Measurements from ENCODE around the gene PPFIA4.

DNA sequence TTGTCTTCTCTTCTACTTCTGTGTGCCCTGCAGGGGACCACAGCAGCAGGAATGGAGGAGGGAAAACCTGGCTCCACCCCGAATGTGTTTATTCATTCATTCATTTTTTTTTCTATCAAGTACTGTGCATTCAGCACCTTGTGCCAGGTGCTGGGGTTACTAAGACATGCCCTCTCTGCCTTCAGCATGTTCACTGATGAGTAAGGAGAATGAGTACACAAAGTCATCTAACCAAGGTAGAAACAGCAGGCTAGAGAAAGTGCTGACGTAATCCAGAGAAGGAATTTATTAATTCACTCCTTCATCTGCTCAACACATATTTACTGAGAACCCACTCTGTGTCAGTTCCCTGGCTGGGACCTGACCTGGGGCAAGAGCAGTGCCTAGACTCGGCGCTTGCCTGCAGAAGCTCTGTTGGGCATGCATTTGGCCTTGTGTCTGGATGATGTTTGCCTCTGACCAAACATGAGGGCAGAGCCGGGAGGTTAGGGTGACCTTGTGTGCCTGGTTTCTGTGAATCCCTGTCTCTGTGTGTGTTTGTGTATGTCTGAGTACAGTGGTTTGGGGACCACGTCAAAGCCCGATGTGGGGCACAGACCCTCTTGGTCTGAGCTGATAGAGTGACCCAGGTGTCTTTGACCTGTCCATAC is 62.8 kb downstream of the PPFIA4 start:
- TF ChIP-seq, protein P1, sequence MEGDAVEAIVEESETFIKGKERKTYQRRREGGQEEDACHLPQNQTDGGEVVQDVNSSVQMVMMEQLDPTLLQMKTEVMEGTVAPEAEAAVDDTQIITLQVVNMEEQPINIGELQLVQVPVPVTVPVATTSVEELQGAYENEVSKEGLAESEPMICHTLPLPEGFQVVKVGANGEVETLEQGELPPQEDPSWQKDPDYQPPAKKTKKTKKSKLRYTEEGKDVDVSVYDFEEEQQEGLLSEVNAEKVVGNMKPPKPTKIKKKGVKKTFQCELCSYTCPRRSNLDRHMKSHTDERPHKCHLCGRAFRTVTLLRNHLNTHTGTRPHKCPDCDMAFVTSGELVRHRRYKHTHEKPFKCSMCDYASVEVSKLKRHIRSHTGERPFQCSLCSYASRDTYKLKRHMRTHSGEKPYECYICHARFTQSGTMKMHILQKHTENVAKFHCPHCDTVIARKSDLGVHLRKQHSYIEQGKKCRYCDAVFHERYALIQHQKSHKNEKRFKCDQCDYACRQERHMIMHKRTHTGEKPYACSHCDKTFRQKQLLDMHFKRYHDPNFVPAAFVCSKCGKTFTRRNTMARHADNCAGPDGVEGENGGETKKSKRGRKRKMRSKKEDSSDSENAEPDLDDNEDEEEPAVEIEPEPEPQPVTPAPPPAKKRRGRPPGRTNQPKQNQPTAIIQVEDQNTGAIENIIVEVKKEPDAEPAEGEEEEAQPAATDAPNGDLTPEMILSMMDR (conservative IDR thresholded peaks at IDR 0.05 in 1 of 2, IDR thresholded peaks at IDR 0.05 in 1 of 2; ENCODE audit: extremely low read depth in 1 of 2, insufficient read depth in 1 of 2, low read depth in 1 of 2, low read length in 2 of 2): no peak
- no peak for TF ChIP-seq EZH2 (IDR thresholded peaks at IDR 0.05; ENCODE audit: borderline replicate concordance, low read length)

All from mammary epithelial cell (primary cell).